OCI-LY1 (cell line): Measurements from ENCODE around the gene RNPEPL1.

Experiments
- EZH2 ChIP-seq: fragments of 200-600 bp; sonication (generic), shearing (Covaris generic); IDR thresholded peaks from 2 replicates; pipeline ENCODE4 v1.8.0; 2017; ENCODE audit warnings: borderline replicate concordance, mixed run types, mild to moderate bottlenecking, antibody characterized with exemption, low read length, moderate library complexity, mixed read lengths
- TF ChIP-seq, protein P1 (sequence below): fragments of 200-600 bp; sonication (generic), shearing (Covaris generic); IDR thresholded peaks from 2 replicates; pipeline ENCODE4 v1.5.1; 2017; ENCODE audit warnings: mild to moderate bottlenecking, antibody characterized with exemption, low read length, moderate library complexity, mixed read lengths

DNA sequence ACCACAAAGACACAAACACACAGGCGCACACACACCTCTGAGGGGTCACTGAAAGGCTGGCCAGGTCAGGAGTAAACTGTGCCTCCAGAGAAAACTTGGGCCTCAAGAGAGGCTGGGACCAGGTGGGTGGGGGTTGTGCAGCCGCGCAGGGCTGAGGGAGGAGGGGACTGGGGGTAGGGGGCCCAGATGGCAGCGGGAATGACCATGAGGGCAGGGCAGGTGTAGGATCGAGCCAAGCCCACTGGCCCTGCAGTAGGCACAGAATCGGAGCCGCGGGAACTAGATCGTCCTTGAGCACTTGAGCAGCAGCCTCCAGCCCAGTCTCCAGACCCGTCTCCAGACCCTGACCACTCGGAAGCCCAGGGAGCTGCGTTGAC is 47.3 kb upstream of the RNPEPL1 start:
- TF ChIP-seq, protein P1, sequence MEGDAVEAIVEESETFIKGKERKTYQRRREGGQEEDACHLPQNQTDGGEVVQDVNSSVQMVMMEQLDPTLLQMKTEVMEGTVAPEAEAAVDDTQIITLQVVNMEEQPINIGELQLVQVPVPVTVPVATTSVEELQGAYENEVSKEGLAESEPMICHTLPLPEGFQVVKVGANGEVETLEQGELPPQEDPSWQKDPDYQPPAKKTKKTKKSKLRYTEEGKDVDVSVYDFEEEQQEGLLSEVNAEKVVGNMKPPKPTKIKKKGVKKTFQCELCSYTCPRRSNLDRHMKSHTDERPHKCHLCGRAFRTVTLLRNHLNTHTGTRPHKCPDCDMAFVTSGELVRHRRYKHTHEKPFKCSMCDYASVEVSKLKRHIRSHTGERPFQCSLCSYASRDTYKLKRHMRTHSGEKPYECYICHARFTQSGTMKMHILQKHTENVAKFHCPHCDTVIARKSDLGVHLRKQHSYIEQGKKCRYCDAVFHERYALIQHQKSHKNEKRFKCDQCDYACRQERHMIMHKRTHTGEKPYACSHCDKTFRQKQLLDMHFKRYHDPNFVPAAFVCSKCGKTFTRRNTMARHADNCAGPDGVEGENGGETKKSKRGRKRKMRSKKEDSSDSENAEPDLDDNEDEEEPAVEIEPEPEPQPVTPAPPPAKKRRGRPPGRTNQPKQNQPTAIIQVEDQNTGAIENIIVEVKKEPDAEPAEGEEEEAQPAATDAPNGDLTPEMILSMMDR: no peak
- no peak for TF ChIP-seq EZH2
